Neural progenitor cell (in vitro differentiated cells): ENCODE data around the gene PAQR4.

ENCODE experiments used
- CTCF ChIP-seq: fragments of 200-600 bp; sonication (generic); IDR thresholded peaks from 2 replicates; pipeline ENCODE4 v1.5.1; 2017; ENCODE audit warnings: antibody characterized with exemption, mild to moderate bottlenecking
- EZH2 ChIP-seq: fragments of 200-600 bp; sonication (generic); IDR thresholded peaks from 2 replicates; pipeline ENCODE4 v1.6.1; 2017; ENCODE audit warnings: antibody characterized with exemption, mild to moderate bottlenecking, moderate library complexity

- no peak for TF ChIP-seq EZH2
- peak; percentile 78 for TF ChIP-seq CTCF
These were observed 48.8 kb downstream of the PAQR4 start, which contains the start of gene CLDN6 for GRCh38 chr16:3017794-3018506.
